Panc1 (cell line): ENCODE measurements around the gene PSPC1.

Source experiments
- CTCF ChIP-seq: fragments of 450-650 bp; IDR thresholded peaks from 2 replicates; pipeline ENCODE4 v1.5.1; 2017; ENCODE audit warnings: mild to moderate bottlenecking
- POLR2AphosphoS5 ChIP-seq: IDR thresholded peaks from 2 replicates; pipeline ENCODE4 v1.6.1; 2012; ENCODE audit warnings: mild to moderate bottlenecking, low read depth, low read length, moderate library complexity
- SIN3A ChIP-seq: IDR thresholded peaks from 2 replicates; pipeline ENCODE4 v1.6.1; 2012; ENCODE audit warnings: low read depth, mild to moderate bottlenecking, low read length, moderate library complexity, borderline replicate concordance; ENCODE audit not compliant: insufficient read depth
- TCF7L2 ChIP-seq: IDR thresholded peaks from 2 replicates; pipeline ENCODE4 v1.6.1; 2011; ENCODE audit warnings: mild to moderate bottlenecking, low read depth, low read length, inconsistent platforms
- TF ChIP-seq, protein P1 (sequence below), 2 experiments: IDR thresholded peaks; 2 replicates each; pipeline ENCODE4 v1.6.1; 2011 to 2012; ENCODE audit warnings: low read depth in 2 of 2, control low read depth in 1 of 2, low read length in 1 of 2, mild to moderate bottlenecking in 1 of 2, moderate library complexity in 1 of 2; ENCODE audit not compliant: insufficient read depth in 1 of 2

DNA sequence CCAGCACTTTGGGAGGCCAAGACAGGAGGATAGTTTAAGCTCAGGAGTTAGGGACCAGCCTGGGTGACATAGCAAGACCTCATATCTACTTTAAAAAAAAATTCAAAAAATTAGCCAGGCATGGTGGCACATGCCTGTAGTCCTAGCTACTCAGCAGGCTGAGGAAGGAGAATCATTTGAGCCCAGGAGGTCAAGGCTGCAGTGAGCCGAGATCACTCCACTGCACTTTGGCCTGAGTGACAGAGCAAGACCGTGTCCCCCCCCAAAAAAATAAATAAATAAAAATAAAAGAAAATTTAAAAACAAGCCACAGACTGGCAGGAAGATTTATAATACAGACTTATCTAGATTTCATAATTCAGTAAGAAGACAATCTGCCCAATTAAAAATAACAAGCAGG is 14.8 kb downstream of the PSPC1 start:
- TF ChIP-seq, protein P1, sequence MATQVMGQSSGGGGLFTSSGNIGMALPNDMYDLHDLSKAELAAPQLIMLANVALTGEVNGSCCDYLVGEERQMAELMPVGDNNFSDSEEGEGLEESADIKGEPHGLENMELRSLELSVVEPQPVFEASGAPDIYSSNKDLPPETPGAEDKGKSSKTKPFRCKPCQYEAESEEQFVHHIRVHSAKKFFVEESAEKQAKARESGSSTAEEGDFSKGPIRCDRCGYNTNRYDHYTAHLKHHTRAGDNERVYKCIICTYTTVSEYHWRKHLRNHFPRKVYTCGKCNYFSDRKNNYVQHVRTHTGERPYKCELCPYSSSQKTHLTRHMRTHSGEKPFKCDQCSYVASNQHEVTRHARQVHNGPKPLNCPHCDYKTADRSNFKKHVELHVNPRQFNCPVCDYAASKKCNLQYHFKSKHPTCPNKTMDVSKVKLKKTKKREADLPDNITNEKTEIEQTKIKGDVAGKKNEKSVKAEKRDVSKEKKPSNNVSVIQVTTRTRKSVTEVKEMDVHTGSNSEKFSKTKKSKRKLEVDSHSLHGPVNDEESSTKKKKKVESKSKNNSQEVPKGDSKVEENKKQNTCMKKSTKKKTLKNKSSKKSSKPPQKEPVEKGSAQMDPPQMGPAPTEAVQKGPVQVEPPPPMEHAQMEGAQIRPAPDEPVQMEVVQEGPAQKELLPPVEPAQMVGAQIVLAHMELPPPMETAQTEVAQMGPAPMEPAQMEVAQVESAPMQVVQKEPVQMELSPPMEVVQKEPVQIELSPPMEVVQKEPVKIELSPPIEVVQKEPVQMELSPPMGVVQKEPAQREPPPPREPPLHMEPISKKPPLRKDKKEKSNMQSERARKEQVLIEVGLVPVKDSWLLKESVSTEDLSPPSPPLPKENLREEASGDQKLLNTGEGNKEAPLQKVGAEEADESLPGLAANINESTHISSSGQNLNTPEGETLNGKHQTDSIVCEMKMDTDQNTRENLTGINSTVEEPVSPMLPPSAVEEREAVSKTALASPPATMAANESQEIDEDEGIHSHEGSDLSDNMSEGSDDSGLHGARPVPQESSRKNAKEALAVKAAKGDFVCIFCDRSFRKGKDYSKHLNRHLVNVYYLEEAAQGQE (IDR thresholded peaks at IDR 0.05; ENCODE audit: insufficient read depth in 1 of 2, low read depth in 2 of 2, low read length in 1 of 2), result no peak
- TF ChIP-seq CTCF, result no peak
- no peak for TF ChIP-seq TCF7L2
- no peak for TF ChIP-seq POLR2AphosphoS5
- no peak for TF ChIP-seq SIN3A
